Measurements from ENCODE around the gene PRIMA1. TPM values are rescaled to one million over a fixed set of nuclear protein-coding genes. Genes with fewer than 3 reads are reported as not detected.

PRIMA1 gene
- total and polyA plus RNA-seq, 10 of the 15 experiments (the other 5 are each of a cell fraction or from before 2014, with no cell fraction given): not detected

GRCh38 chr14:93733231-93733630, 55.1 kb downstream of the PRIMA1 start:
- Histone ChIP-seq H3K79me2 (ENCODE audit: control insufficient read depth, insufficient read depth, low read length) (no peaks in the 10 kb centered on the region), H2AFZ (ENCODE audit: control insufficient read depth, low read depth, low read length) (no peak overlapping the region), H3K4me3 (no peak overlapping the region), H3K27me3 (replicated peaks in 1 of 2; ENCODE audit: control insufficient read depth in 2 of 2, insufficient read depth in 2 of 2, low read length in 1 of 2) (no peaks in the 10 kb centered on the region), H4K20me1 (ENCODE audit: control insufficient read depth, insufficient read depth) (no peaks in the 10 kb centered on the region), H3K36me3 (ENCODE audit: control insufficient read depth in 2 of 2, insufficient read depth in 2 of 2, low read length in 1 of 2) (no peaks in the 10 kb centered on the region), H3K9me3 (replicated peaks; ENCODE audit: control insufficient read depth, insufficient read depth, low read length) (no peaks in the 10 kb centered on the region), H3K27ac (ENCODE audit: control insufficient read depth, insufficient read depth) (no peak overlapping the region), H3K4me1 (ENCODE audit: control insufficient read depth, insufficient read depth, low read length) (no peaks in the 10 kb centered on the region), H3K9ac (ENCODE audit: control insufficient read depth, insufficient read depth, low read length) (no peak overlapping the region), H3K4me2 (ENCODE audit: control insufficient read depth, insufficient read depth) (no peak overlapping the region)
- 44% methylated on average over 11 of the region's 11 CpGs for WGBS (ENCODE audit: insufficient coverage, insufficient replicate concordance, low lambda C conversion rate, missing lambda C conversion rate)
- FAIRE-seq (no peak), ATAC-seq (no peak), DNase-seq (ENCODE audit: low read depth, low spot score) (no peak)
- TF ChIP-seq SMAD5 (IDR thresholded peaks at IDR 0.05; ENCODE audit: low read depth) (no peak), EGR1 (IDR thresholded peaks at IDR 0.05; ENCODE audit: borderline replicate concordance in 1 of 2, low read depth in 2 of 2, low read length in 2 of 2) (no peak), SMARCA5 (IDR thresholded peaks at IDR 0.05) (no peak), ZSCAN29 (IDR thresholded peaks at IDR 0.05) (no peak), ZNF384 (IDR thresholded peaks at IDR 0.05; ENCODE audit: borderline replicate concordance, low read depth, low read length) (no peak), SMC3 (IDR thresholded peaks at IDR 0.05; ENCODE audit: borderline replicate concordance, low read length) (no peak), FOS (IDR thresholded peaks at IDR 0.05; ENCODE audit: borderline replicate concordance, extremely low read depth, insufficient read length) (no peak), NRF1 (conservative IDR thresholded peaks at IDR 0.05; ENCODE audit: low read depth, low read length) (no peak), JUNB (IDR thresholded peaks at IDR 0.05) (no peak), SREBF2 (IDR thresholded peaks at IDR 0.05; ENCODE audit: low read length) (no peak), RB1 (IDR thresholded peaks at IDR 0.05; ENCODE audit: borderline replicate concordance) (no peak), MXI1 (IDR thresholded peaks at IDR 0.05; ENCODE audit: low read depth, low read length) (no peak), ZBTB40 (IDR thresholded peaks at IDR 0.05; ENCODE audit: borderline replicate concordance) (no peak), ESRRA (IDR thresholded peaks at IDR 0.05; ENCODE audit: low read length) (no peak), EED (IDR thresholded peaks at IDR 0.05; ENCODE audit: low read depth) (no peak)
- TF ChIP-seq, protein P1, sequence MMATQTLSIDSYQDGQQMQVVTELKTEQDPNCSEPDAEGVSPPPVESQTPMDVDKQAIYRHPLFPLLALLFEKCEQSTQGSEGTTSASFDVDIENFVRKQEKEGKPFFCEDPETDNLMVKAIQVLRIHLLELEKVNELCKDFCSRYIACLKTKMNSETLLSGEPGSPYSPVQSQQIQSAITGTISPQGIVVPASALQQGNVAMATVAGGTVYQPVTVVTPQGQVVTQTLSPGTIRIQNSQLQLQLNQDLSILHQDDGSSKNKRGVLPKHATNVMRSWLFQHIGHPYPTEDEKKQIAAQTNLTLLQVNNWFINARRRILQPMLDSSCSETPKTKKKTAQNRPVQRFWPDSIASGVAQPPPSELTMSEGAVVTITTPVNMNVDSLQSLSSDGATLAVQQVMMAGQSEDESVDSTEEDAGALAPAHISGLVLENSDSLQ (IDR thresholded peaks at IDR 0.05): no peak
- TF ChIP-seq, protein P2, sequence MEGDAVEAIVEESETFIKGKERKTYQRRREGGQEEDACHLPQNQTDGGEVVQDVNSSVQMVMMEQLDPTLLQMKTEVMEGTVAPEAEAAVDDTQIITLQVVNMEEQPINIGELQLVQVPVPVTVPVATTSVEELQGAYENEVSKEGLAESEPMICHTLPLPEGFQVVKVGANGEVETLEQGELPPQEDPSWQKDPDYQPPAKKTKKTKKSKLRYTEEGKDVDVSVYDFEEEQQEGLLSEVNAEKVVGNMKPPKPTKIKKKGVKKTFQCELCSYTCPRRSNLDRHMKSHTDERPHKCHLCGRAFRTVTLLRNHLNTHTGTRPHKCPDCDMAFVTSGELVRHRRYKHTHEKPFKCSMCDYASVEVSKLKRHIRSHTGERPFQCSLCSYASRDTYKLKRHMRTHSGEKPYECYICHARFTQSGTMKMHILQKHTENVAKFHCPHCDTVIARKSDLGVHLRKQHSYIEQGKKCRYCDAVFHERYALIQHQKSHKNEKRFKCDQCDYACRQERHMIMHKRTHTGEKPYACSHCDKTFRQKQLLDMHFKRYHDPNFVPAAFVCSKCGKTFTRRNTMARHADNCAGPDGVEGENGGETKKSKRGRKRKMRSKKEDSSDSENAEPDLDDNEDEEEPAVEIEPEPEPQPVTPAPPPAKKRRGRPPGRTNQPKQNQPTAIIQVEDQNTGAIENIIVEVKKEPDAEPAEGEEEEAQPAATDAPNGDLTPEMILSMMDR (IDR thresholded peaks at IDR 0.05 in 2 of 3, conservative IDR thresholded peaks at IDR 0.05 in 1 of 3; ENCODE audit: control insufficient read depth in 2 of 3, extremely low read depth in 1 of 3, insufficient read depth in 1 of 3, low read depth in 3 of 3, low read length in 3 of 3): no peak
- in situ Hi-C loops (cut with MboI): no loop called here
- POLR2A ChIA-PET: no interaction called here
- intact Hi-C loops (cut with micrococcal nuclease; ENCODE audit: unreplicated experiment): loop anchor here (5.0 kb wide), 1 partner anchor 159 kb away; no protein-coding TSS in a partner anchor
- CTCF ChIA-PET: no interaction called here
- BruUV-seq (replicated peaks): no TSS peak
- RAD21 ChIA-PET (ENCODE audit: unreplicated experiment): no interaction called here
- SMC1A ChIA-PET (ENCODE audit: uncharacterized antibody, unreplicated experiment): no interaction called here

Measured in GM12878 (cell line).